BLaER1 treated with 17β-estradiol and CSF1 and Interleukin-3, amounts not matched to agents 10 nM and 100 nM (cell line): Measurements from ENCODE around the gene TMEM117.

ENCODE experiments used
- H3K27ac ChIP-seq, 11 experiments: shearing (Covaris generic); formaldehyde crosslinking; 2 replicates each; pipeline ENCODE4 v1.8.1; 2022
- H3K27me3 ChIP-seq, 11 experiments: shearing (Covaris generic); formaldehyde crosslinking; 2 replicates each; pipeline ENCODE4 v1.8.1; 2022
- H3K36me3 ChIP-seq, 11 experiments: shearing (Covaris generic); formaldehyde crosslinking; 2 replicates each; pipeline ENCODE4 v1.8.1; 2022
- H3K4me1 ChIP-seq, 10 experiments: shearing (Covaris generic); formaldehyde crosslinking; 2 replicates each; pipeline ENCODE4 v1.8.1; 2022
- H3K4me2 ChIP-seq, 11 experiments: shearing (Covaris generic); formaldehyde crosslinking; 2 replicates each; pipeline ENCODE4 v1.8.1; 2022
- H3K4me3 ChIP-seq, 10 experiments: shearing (Covaris generic); formaldehyde crosslinking; 2 replicates each; pipeline ENCODE4 v1.8.1; 2022
- H3K9ac ChIP-seq, 11 experiments: shearing (Covaris generic); formaldehyde crosslinking; 2 replicates each; pipeline ENCODE4 v1.8.1; 2022
- H3K9me3 ChIP-seq, 11 experiments: shearing (Covaris generic); formaldehyde crosslinking; replicated peaks in 1 of 11; 2 replicates each; pipeline ENCODE4 v1.8.1; 2022
- H4K20me1 ChIP-seq, 11 experiments: shearing (Covaris generic); formaldehyde crosslinking; 2 replicates each; pipeline ENCODE4 v1.8.1; 2022
- Cebpa-rat ChIP-seq, 11 experiments: shearing (Covaris generic); IDR thresholded peaks; 2 replicates each; pipeline ENCODE4 v1.8.1; 2022

The TMEM117 gene

DNA sequence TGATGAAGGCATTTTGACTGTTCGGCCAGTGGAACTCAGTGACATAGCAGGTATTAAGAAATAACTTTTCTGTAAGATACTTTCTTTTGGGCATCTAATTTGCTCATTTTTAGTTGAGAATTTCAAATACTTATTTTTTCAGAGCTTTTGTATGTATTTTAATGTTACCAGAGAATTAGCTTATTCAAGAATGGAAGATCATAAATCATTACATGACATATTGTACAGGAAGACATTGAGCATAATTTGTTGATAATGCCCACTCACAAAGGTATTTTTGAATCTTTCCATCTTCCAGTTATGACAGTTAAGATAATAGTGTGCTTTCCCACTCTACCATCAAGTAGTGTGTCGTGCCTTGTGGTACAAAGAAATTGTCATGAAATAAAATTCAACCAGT lies 36.5 kb downstream of the TMEM117 start:
- H3K27me3 ChIP-seq, result no peaks in the 10 kb centered on the region
- H3K27ac ChIP-seq, result no peak overlapping the region
- H3K36me3 ChIP-seq, result no peaks in the 10 kb centered on the region
- H3K4me2 ChIP-seq, result no peak overlapping the region
- H3K9me3 ChIP-seq, result no peaks in the 10 kb centered on the region
- no peak overlapping the region for H3K4me3 ChIP-seq
- no peak overlapping the region for H3K9ac ChIP-seq
- peaks cover 0 to 3% (median 0%) of the 10 kb centered on the region in 11 experiments; a peak in 1 of 22 replicates for H4K20me1 ChIP-seq
- TF ChIP-seq Cebpa-rat (IDR thresholded peaks at IDR 0.05), result no peak
- no peaks in the 10 kb centered on the region for H3K4me1 ChIP-seq

DNA sequence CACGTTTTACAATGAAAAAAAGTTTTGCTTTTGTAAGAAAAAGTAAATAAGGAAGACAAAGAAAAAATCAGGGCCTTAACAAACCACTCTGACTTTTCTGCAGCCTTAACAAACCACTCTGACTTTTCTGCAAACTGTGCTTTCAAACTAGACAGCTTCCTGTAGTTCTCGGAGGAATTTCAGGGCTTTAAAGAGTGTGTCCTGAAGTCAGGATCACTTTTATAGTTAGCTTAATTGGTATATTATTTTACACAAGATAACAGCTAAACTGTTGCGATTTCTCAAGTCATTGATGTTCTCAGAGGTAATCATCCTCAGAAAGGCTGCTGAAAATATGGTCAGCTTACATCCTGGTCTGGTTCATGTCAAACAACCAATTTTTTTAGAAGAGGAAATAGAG lies 42.2 kb downstream of the TMEM117 start:
- Histone ChIP-seq H3K4me2 (no peak overlapping the region), H3K36me3 (no peaks in the 10 kb centered on the region), H3K27ac (no peak overlapping the region), H3K4me3 (no peak overlapping the region), H3K9me3 (no peaks in the 10 kb centered on the region), H3K4me1 (no peaks in the 10 kb centered on the region), H3K27me3 (no peaks in the 10 kb centered on the region), H4K20me1 (no peaks in the 10 kb centered on the region), H3K9ac (0 out of 22 replicates have a peak overlapping the region, but pooled peaks of 1 of the 11 experiments have one; percentile 6)
- no peak for TF ChIP-seq Cebpa-rat (IDR thresholded peaks at IDR 0.05)

DNA sequence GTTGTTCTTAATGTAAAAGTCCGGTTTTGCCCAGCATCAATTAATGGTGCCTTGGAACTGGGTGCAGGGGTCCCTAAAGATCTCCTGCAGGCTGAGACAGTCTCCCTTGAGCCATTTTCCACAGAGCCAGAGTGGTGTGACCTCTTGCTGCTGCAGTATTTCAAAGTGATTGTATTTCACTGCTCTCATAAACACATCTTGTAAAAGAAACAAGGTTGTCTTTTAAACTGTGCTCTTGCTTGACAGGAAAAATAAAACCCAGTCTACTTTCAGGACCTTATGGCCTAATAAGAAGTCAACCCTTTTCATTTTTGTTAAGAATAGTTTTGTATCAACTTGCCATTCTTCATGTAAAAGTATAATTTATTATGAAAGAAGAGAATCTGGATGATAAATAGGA lies 44.7 kb downstream of the TMEM117 start:
- H3K4me2 ChIP-seq, result no peak overlapping the region
- H3K4me3 ChIP-seq, result no peak overlapping the region
- H3K4me1 ChIP-seq, result no peaks in the 10 kb centered on the region
- no peaks in the 10 kb centered on the region for H3K36me3 ChIP-seq
- H3K9me3 ChIP-seq, result no peaks in the 10 kb centered on the region
- no peaks in the 10 kb centered on the region for H3K27me3 ChIP-seq
- H3K9ac ChIP-seq, result no peak overlapping the region
- no peak overlapping the region for H3K27ac ChIP-seq
- no peak for TF ChIP-seq Cebpa-rat (IDR thresholded peaks at IDR 0.05)
- no peaks in the 10 kb centered on the region; a peak in 1 of 22 replicates for H4K20me1 ChIP-seq

DNA sequence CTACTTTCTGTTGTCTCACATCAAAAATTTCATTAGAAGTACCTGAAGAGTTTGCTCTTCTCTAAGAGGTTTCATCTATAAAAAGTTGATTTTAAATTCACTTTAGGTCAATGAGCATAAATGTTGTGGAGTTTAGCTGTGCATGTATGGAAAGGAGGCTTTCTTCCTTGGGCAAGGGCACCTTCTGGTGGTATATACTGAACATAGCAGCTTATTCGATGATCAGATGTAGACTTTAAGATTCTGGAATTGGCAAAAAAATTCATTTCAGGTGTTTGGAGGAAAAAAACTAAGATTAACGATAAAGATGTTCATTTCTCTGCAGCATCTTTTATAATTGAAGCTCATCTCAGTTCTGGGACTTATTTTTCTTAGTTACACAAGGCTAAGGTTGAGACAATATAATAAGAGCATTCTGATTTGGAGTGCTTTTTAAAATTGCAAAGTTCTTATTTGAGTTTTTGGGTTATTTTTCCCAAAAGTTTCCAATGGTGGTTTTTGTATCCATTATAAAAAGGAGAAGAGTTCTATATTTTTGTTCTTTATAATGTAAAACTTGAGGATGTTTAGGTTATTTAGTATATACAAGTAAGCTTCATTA lies 46.8 kb downstream of the TMEM117 start:
- H3K36me3 ChIP-seq, result no peaks in the 10 kb centered on the region
- H3K27ac ChIP-seq, result no peak overlapping the region
- no peak overlapping the region for H3K4me2 ChIP-seq
- TF ChIP-seq Cebpa-rat (IDR thresholded peaks at IDR 0.05), result no peak
- H4K20me1 ChIP-seq, result no peaks in the 10 kb centered on the region; a peak in 2 of 22 replicates
- H3K4me1 ChIP-seq, result 0 out of 20 replicates have a peak, but pooled peaks cover 0 to 4% (median 0%) of the 10 kb centered on the region in 10 experiments
- no peaks in the 10 kb centered on the region for H3K27me3 ChIP-seq
- no peak overlapping the region for H3K4me3 ChIP-seq
- no peaks in the 10 kb centered on the region for H3K9me3 ChIP-seq
- H3K9ac ChIP-seq, result no peak overlapping the region

DNA sequence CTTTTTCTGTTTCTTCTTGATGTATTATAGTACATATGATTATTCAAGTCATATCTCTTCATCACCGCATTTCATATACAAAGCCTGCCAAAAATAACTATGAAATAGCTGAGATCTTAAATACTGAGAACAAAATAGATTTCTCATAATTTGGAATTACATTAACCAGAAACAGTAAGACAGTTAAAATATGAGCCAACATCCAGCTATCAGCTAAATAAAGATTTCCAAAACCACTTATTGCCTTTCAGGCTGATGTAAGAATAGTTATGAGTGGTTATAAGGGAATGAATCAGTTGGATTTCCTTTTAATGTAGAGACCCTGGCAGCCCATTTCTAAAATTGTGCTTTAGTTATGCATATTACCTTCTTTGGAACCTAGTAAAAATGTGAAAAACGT lies 47.4 kb downstream of the TMEM117 start:
- Histone ChIP-seq H3K9ac (no peak overlapping the region), H4K20me1 (no peaks in the 10 kb centered on the region; a peak in 2 of 22 replicates), H3K27me3 (no peaks in the 10 kb centered on the region), H3K4me2 (no peak overlapping the region), H3K9me3 (no peaks in the 10 kb centered on the region), H3K4me1 (0 out of 20 replicates have a peak, but pooled peaks cover 0 to 4% (median 0%) of the 10 kb centered on the region in 10 experiments), H3K4me3 (no peak overlapping the region), H3K36me3 (no peaks in the 10 kb centered on the region), H3K27ac (no peak overlapping the region)
- TF ChIP-seq Cebpa-rat (IDR thresholded peaks at IDR 0.05), result no peak

DNA sequence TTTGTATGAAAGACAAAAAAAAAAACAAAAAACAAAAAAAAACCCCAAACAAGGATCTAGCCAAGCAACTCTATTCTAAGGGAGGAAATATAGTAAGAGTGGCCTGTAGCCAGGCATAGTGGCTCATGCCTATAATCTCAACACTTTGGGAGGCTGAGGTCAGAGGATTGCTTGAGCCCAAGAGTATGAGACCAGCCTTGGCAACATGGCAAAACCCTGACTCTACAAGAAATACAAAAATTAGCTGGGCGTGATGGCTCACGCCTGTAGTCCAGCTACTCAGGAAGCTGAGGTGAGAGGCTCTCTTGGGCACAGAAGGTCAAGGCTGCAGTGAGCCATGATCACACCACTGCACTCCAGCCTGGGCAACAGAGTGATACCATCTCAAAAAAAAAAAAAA lies 47.9 kb downstream of the TMEM117 start:
- Histone ChIP-seq H4K20me1 (no peaks in the 10 kb centered on the region; a peak in 2 of 22 replicates), H3K9me3 (no peaks in the 10 kb centered on the region), H3K27me3 (no peaks in the 10 kb centered on the region), H3K4me3 (no peak overlapping the region), H3K9ac (no peak overlapping the region), H3K4me1 (0 out of 20 replicates have a peak, but pooled peaks cover 0 to 4% (median 0%) of the 10 kb centered on the region in 10 experiments), H3K36me3 (no peaks in the 10 kb centered on the region), H3K4me2 (no peak overlapping the region), H3K27ac (no peak overlapping the region)
- TF ChIP-seq Cebpa-rat (IDR thresholded peaks at IDR 0.05), result no peak

DNA sequence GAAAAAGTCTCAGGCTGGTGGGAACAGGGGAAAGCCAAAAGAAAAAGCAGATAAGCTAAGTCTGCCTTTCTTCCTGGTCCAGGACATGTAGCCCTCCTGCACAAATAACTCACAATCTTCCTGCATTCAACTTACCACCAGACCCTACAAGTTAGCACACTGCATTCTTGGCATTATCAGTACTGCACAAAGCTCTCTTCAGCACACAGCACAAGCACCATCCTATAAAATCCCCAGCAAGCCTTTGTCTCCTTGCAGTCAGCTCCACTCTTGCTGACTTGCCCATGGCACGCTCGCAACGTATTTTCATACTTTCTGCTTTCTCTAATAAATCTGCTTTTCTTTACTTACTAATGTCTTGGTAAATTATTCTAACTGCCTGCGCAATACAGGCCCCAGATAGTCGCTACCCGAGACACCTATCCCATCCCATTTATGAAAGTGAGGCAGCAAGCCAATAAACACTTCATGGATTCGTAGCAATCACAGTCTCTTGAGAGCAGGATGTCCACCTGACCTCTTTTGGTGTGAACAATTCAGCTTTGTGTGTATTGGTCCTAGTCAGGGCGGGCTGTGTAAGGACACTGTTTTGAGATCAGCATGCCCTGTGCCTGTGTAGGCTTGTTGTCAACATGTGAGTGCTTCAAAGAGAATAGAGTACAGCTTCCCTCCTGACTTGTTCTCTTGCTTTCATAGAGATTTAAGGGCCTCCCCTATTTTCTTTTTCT lies 49.0 kb downstream of the TMEM117 start:
- Histone ChIP-seq H3K36me3 (no peaks in the 10 kb centered on the region), H3K9ac (no peak overlapping the region), H3K27ac (no peak overlapping the region), H3K4me1 (0 out of 20 replicates have a peak, but pooled peaks cover 0 to 4% (median 0%) of the 10 kb centered on the region in 10 experiments), H4K20me1 (no peaks in the 10 kb centered on the region; a peak in 2 of 22 replicates), H3K4me3 (no peak overlapping the region), H3K27me3 (no peaks in the 10 kb centered on the region), H3K4me2 (no peak overlapping the region), H3K9me3 (no peaks in the 10 kb centered on the region)
- no peak for TF ChIP-seq Cebpa-rat (IDR thresholded peaks at IDR 0.05)

DNA sequence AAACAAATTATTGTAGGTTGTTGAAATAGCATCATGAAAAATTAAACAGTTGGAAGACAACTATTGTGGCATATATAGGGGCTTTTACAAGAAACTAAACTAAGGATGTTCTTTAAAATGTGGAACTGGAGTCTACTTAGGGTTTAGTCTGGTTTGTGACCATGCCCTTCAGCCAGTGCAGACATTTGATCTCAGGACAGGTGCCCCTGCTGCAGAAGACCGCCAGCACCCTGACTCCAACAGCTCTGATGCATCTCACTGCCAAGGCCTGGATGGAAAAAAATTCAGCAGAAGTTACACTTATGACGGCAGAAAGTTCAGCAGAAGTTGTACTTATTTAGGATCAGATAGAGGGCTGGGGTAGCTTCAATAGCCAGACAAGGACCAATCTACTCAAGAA lies 51.5 kb downstream of the TMEM117 start:
- H3K27ac ChIP-seq, result no peak overlapping the region
- H3K36me3 ChIP-seq, result no peaks in the 10 kb centered on the region; a peak in 1 of 22 replicates
- H3K4me2 ChIP-seq, result no peak overlapping the region
- no peaks in the 10 kb centered on the region; a peak in 2 of 22 replicates for H4K20me1 ChIP-seq
- no peaks in the 10 kb centered on the region for H3K9me3 ChIP-seq
- H3K9ac ChIP-seq, result no peak overlapping the region
- no peaks in the 10 kb centered on the region for H3K27me3 ChIP-seq
- no peak overlapping the region for H3K4me3 ChIP-seq
- H3K4me1 ChIP-seq, result 0 out of 20 replicates have a peak, but pooled peaks cover 0 to 4% (median 0%) of the 10 kb centered on the region in 10 experiments
- TF ChIP-seq Cebpa-rat (IDR thresholded peaks at IDR 0.05), result no peak

DNA sequence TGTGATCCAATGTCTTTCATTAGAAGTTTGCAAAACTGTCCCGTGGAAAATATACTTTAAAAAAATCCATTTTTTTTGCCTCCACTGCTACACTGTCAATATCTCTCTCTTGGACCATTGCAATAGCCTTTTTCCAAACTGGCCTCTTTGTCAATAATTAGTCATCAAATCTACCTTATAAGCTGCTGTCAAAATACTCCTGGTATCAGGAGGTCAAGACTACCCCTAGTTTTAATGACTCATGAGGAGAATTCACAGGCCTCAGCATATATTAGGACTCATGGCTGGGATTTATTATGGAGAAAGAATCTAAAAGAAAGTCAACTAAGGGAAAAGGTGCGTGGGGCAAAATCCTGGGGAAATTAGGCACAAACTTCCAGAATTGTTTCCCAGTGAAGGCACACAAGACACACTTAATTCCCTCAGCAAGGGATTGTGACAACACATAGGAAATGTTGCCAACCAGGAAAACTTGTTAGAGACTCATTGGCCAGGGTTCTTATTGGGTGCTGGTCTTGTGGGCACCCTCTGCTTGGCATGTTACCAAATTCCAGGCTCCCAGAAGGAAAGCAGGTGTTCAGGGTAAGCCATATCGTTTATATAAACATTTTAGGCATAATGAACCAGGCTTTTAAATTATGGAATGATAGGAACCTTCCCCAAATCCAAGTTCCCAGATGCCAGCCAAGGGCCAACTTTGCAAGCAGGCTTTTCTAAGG lies 56.1 kb downstream of the TMEM117 start:
- H3K9ac ChIP-seq, result no peak overlapping the region
- peaks cover 0 to 8% (median 0%) of the 10 kb centered on the region in 11 experiments; a peak in 3 of 22 replicates for H3K36me3 ChIP-seq
- H4K20me1 ChIP-seq, result no peaks in the 10 kb centered on the region
- no peaks in the 10 kb centered on the region for H3K27me3 ChIP-seq
- H3K4me2 ChIP-seq, result no peak overlapping the region
- H3K27ac ChIP-seq, result no peak overlapping the region
- no peak overlapping the region for H3K4me3 ChIP-seq
- peaks cover 0 to 9% (median 0%) of the 10 kb centered on the region in 10 experiments; a peak in 4 of 20 replicates for H3K4me1 ChIP-seq
- TF ChIP-seq Cebpa-rat (IDR thresholded peaks at IDR 0.05), result no peak
- no peaks in the 10 kb centered on the region for H3K9me3 ChIP-seq
